Suprapubic skin (tissue), 4 donors: Measurements from ENCODE around the gene BMP8A.

ENCODE experiments used
- CTCF ChIP-seq, 2 donors: fragments of 200-600 bp in 1 of 2; fragments of 450-650 bp in 1 of 2; sonication (generic) in 1 of 2; IDR thresholded peaks; one replicate each; pipeline ENCODE4 v1.5.1; 2016 to 2019; ENCODE audit warnings: antibody characterized with exemption in 2 of 2, mild to moderate bottlenecking in 1 of 2, moderate library complexity in 1 of 2
- EP300 ChIP-seq: sonication (generic); formaldehyde crosslinking; IDR thresholded peaks from one replicate; pipeline ENCODE4 v1.6.1; 2017; ENCODE audit warnings: antibody characterized with exemption
- POLR2A ChIP-seq, 2 donors: fragments of 450-650 bp; IDR thresholded peaks; one replicate each; pipeline ENCODE4 v1.6.1; 2017; ENCODE audit warnings: antibody characterized with exemption in 2 of 2, mild to moderate bottlenecking in 2 of 2, moderate library complexity in 2 of 2
- POLR2AphosphoS5 ChIP-seq, 3 donors: sonication (generic); formaldehyde crosslinking; IDR thresholded peaks; one replicate each; pipeline ENCODE4 v1.6.1; 2017; ENCODE audit warnings: antibody characterized with exemption in 3 of 3

GRCh38 chr1:39445573-39445972 lies 45.9 kb upstream of the BMP8A start:
- TF ChIP-seq CTCF (IDR thresholded peaks at IDR 0.05) (no peak), EP300 (no peak), POLR2AphosphoS5 (IDR thresholded peaks at IDR 0.05) (no peak), POLR2A (IDR thresholded peaks at IDR 0.05) (no peak)
